ENCODE data around the gene ZCCHC13.

Gene ZCCHC13

DNA sequence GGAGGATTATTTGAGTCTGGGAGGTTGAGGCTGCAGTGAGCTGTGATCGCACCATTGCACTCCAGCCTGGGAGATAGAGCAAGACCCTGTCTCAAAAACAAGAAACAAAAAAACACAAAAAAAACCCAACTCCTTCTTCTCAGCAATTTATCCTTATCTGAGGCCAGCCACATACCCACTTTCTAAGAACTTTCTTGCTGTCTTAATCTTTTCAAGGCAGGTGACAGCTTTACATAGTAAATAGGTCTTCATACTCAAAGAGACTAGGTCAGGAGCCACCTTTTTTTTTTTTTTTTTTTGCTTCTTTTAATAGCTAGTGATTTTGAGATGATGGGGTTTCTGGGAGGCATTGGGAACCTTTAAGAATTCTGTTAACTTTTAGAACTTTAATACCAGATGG, 26.1 kb upstream of the ZCCHC13 start:
- Histone ChIP-seq H2BK5ac (ENCODE audit: low read length) (no peak overlapping the region), H3K4me2 (ENCODE audit: insufficient read depth, low read length, poor library complexity, severe bottlenecking) (no peak overlapping the region), H3K23ac (ENCODE audit: low read depth, low read length, poor library complexity) (no peak overlapping the region), H3K4me1 (ENCODE audit: control insufficient read depth in 2 of 2, insufficient read depth in 1 of 2, low read depth in 1 of 2, low read length in 2 of 2) (no peaks in the 10 kb centered on the region), H2BK120ac (ENCODE audit: low read depth, low read length) (no peak overlapping the region), H4K91ac (ENCODE audit: low read depth, low read length, poor library complexity) (no peak overlapping the region), H3K27me3 (ENCODE audit: control insufficient read depth in 3 of 3, insufficient read depth in 3 of 3, low read depth in 1 of 3, low read length in 3 of 3) (no peaks in the 10 kb centered on the region), H4K8ac (ENCODE audit: low read depth, low read length) (no peak overlapping the region), H3K18ac (ENCODE audit: low read length) (no peak overlapping the region), H3K9me3 (replicated peaks in 1 of 2; ENCODE audit: control insufficient read depth in 2 of 2, insufficient read depth in 1 of 2, low read depth in 1 of 2, low read length in 2 of 2) (no peaks in the 10 kb centered on the region), H3K4me3 (ENCODE audit: low read length in 2 of 2) (no peak overlapping the region), H2BK12ac (ENCODE audit: low read length) (no peak overlapping the region), H3K14ac (ENCODE audit: low read length) (no peak overlapping the region), H2AK5ac (ENCODE audit: low read depth, low read length) (no peak overlapping the region), H2AFZ (ENCODE audit: low read length) (no peak overlapping the region), H3K4ac (ENCODE audit: low read length) (no peak overlapping the region), H3K27ac (replicated peaks; ENCODE audit: low read length) (no peak overlapping the region), H3K79me1 (ENCODE audit: low read depth, low read length) (no peaks in the 10 kb centered on the region), H3K36me3 (replicated peaks in 1 of 2; ENCODE audit: control insufficient read depth in 2 of 2, insufficient read depth in 2 of 2, low read length in 2 of 2) (peaks cover 8 to 88% of the 10 kb centered on the region in 2 donors), H2BK15ac (ENCODE audit: low read length) (no peak overlapping the region), H3K9ac (ENCODE audit: low read depth, low read length, poor library complexity) (no peak overlapping the region)
- no CpG with 5 or more reads among the region's 1 CpG for WGBS, 2 donors (ENCODE audit: extremely low coverage in 2 of 2, insufficient read length in 2 of 2, insufficient replicate concordance in 1 of 2)
- DNase-seq (ENCODE audit: low spot score), result no peak

DNA sequence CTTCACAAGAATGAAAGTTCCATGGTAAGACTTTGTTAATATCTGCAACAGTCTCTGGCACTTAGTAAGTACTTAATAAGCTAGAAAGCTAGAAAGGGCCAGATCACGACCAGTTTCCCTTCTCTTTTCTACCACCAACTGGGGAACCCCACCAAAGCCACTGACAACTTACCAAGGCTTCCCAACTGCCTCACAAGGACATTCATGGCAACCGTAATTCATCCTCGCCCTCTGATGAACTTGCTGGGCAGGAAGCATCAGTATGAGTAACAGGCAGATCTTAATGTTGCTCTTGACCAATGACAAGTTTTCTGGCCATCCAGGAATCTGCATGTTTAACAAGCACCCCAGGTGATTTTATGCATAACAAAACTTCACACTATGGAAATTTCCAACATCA, 23.2 kb upstream of the ZCCHC13 start:
- Histone ChIP-seq H3K36me3 (replicated peaks in 1 of 2; ENCODE audit: control insufficient read depth in 2 of 2, insufficient read depth in 2 of 2, low read length in 2 of 2) (peaks cover 8 to 83% of the 10 kb centered on the region in 2 donors), H4K8ac (ENCODE audit: low read depth, low read length) (no peak overlapping the region), H3K14ac (ENCODE audit: low read length) (no peak overlapping the region), H2BK12ac (ENCODE audit: low read length) (no peak overlapping the region), H3K4me1 (ENCODE audit: control insufficient read depth in 2 of 2, insufficient read depth in 1 of 2, low read depth in 1 of 2, low read length in 2 of 2) (no peaks in the 10 kb centered on the region), H2BK120ac (ENCODE audit: low read depth, low read length) (no peak overlapping the region), H3K27me3 (ENCODE audit: control insufficient read depth in 3 of 3, insufficient read depth in 3 of 3, low read depth in 1 of 3, low read length in 3 of 3) (peaks cover 0 to 3% (median 0%) of the 10 kb centered on the region in 3 experiments), H2BK15ac (ENCODE audit: low read length) (no peak overlapping the region), H3K18ac (ENCODE audit: low read length) (no peak overlapping the region), H3K27ac (replicated peaks; ENCODE audit: low read length) (no peak overlapping the region), H3K4me2 (ENCODE audit: insufficient read depth, low read length, poor library complexity, severe bottlenecking) (no peak overlapping the region), H3K4ac (ENCODE audit: low read length) (no peak overlapping the region), H2AK5ac (ENCODE audit: low read depth, low read length) (no peak overlapping the region), H4K91ac (ENCODE audit: low read depth, low read length, poor library complexity) (no peak overlapping the region), H2AFZ (ENCODE audit: low read length) (no peak overlapping the region), H3K9me3 (replicated peaks in 1 of 2; ENCODE audit: control insufficient read depth in 2 of 2, insufficient read depth in 1 of 2, low read depth in 1 of 2, low read length in 2 of 2) (no peaks in the 10 kb centered on the region), H3K4me3 (ENCODE audit: low read length in 2 of 2) (no peak overlapping the region), H3K9ac (ENCODE audit: low read depth, low read length, poor library complexity) (no peak overlapping the region), H3K79me1 (ENCODE audit: low read depth, low read length) (no peaks in the 10 kb centered on the region), H2BK5ac (ENCODE audit: low read length) (no peak overlapping the region), H3K23ac (ENCODE audit: low read depth, low read length, poor library complexity) (no peak overlapping the region)
- WGBS, 2 donors (ENCODE audit: extremely low coverage in 2 of 2, insufficient read length in 2 of 2, insufficient replicate concordance in 1 of 2), result no CpG with 5 or more reads among the region's 3 CpGs
- no peak for DNase-seq (ENCODE audit: low spot score)

GRCh38 chrX:74284391-74284952, 19.5 kb upstream of the ZCCHC13 start:
- no CpG with 5 or more reads among the region's 1 CpG for WGBS, 2 donors (ENCODE audit: extremely low coverage in 2 of 2, insufficient read length in 2 of 2, insufficient replicate concordance in 1 of 2)
- H3K36me3 ChIP-seq (replicated peaks in 1 of 2; ENCODE audit: control insufficient read depth in 2 of 2, insufficient read depth in 2 of 2, low read length in 2 of 2), result peaks cover 8 to 80% of the 10 kb centered on the region in 2 donors
- no peak overlapping the region for H4K8ac ChIP-seq (ENCODE audit: low read depth, low read length)
- H3K4me2 ChIP-seq (ENCODE audit: insufficient read depth, low read length, poor library complexity, severe bottlenecking), result no peak overlapping the region
- no peak overlapping the region for H3K23ac ChIP-seq (ENCODE audit: low read depth, low read length, poor library complexity)
- peaks cover 0 to 3% (median 0%) of the 10 kb centered on the region in 3 experiments for H3K27me3 ChIP-seq (ENCODE audit: control insufficient read depth in 3 of 3, insufficient read depth in 3 of 3, low read depth in 1 of 3, low read length in 3 of 3)
- H3K4ac ChIP-seq (ENCODE audit: low read length), result no peak overlapping the region
- H2BK12ac ChIP-seq (ENCODE audit: low read length), result no peak overlapping the region
- H3K27ac ChIP-seq (replicated peaks; ENCODE audit: low read length), result no peak overlapping the region
- no peak overlapping the region for H3K18ac ChIP-seq (ENCODE audit: low read length)
- H3K9me3 ChIP-seq (replicated peaks in 1 of 2; ENCODE audit: control insufficient read depth in 2 of 2, insufficient read depth in 1 of 2, low read depth in 1 of 2, low read length in 2 of 2), result peaks cover 0 to 4% of the 10 kb centered on the region in 2 donors
- no peak overlapping the region for H2BK120ac ChIP-seq (ENCODE audit: low read depth, low read length)
- H3K4me1 ChIP-seq (ENCODE audit: control insufficient read depth in 2 of 2, insufficient read depth in 1 of 2, low read depth in 1 of 2, low read length in 2 of 2), result no peaks in the 10 kb centered on the region
- no peak overlapping the region for H2BK15ac ChIP-seq (ENCODE audit: low read length)
- no peak overlapping the region for H2AK5ac ChIP-seq (ENCODE audit: low read depth, low read length)
- no peak overlapping the region for H4K91ac ChIP-seq (ENCODE audit: low read depth, low read length, poor library complexity)
- H3K4me3 ChIP-seq (ENCODE audit: low read length in 2 of 2), result no peak overlapping the region
- H3K79me1 ChIP-seq (ENCODE audit: low read depth, low read length), result no peaks in the 10 kb centered on the region
- H2BK5ac ChIP-seq (ENCODE audit: low read length), result no peak overlapping the region
- no peak overlapping the region for H3K14ac ChIP-seq (ENCODE audit: low read length)
- no peak overlapping the region for H3K9ac ChIP-seq (ENCODE audit: low read depth, low read length, poor library complexity)
- no peak for DNase-seq (ENCODE audit: low spot score)
- H2AFZ ChIP-seq (ENCODE audit: low read length), result no peak overlapping the region

DNA sequence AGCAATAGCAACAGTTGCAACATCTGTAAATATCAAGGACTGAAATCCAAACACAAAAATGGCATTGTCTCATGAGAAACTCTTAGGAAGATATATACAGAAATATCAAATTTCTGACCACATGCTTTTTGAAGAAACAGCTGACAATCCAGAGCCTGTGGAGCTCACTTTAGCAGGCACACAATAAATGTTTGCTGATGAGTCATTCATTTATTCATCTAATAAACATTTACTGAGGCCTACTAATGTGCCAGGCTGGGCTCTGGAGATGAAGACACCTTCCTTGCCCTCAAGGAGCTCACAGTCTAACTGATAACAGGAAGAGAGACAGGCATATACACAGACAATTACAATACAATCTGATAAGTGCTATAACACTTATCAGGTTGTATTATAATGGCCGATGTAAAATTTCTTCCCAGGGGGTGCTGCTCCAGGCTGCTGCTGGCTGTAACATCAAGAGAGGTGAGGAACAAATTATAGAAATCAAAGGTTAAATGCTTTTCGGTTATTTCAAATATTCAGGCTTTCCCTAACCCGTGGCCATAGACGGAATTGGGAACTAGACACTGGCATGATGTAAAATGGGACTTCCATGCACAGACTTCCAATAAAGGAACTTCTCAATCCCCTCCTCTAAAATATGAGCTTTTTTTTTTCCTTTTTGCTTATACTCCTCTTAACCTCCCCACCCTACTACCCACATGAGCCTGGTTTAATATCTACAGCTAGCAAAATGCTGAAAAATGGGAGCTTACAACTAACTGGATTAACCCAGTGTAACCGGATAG, 16.8 kb upstream of the ZCCHC13 start:
- H3K4me2 ChIP-seq (ENCODE audit: insufficient read depth, low read length, poor library complexity, severe bottlenecking), result no peak overlapping the region
- H3K4me3 ChIP-seq (ENCODE audit: low read length in 2 of 2), result no peak overlapping the region
- DNase-seq (ENCODE audit: low spot score), result no peak
- H2BK5ac ChIP-seq (ENCODE audit: low read length), result no peak overlapping the region
- no peak overlapping the region for H4K91ac ChIP-seq (ENCODE audit: low read depth, low read length, poor library complexity)
- H3K4ac ChIP-seq (ENCODE audit: low read length), result no peak overlapping the region
- no peak overlapping the region for H3K27ac ChIP-seq (replicated peaks; ENCODE audit: low read length)
- no peak overlapping the region for H2BK120ac ChIP-seq (ENCODE audit: low read depth, low read length)
- H3K4me1 ChIP-seq (ENCODE audit: control insufficient read depth in 2 of 2, insufficient read depth in 1 of 2, low read depth in 1 of 2, low read length in 2 of 2), result no peaks in the 10 kb centered on the region
- no peak overlapping the region for H3K14ac ChIP-seq (ENCODE audit: low read length)
- H2AK5ac ChIP-seq (ENCODE audit: low read depth, low read length), result no peak overlapping the region
- H4K8ac ChIP-seq (ENCODE audit: low read depth, low read length), result no peak overlapping the region
- H3K79me1 ChIP-seq (ENCODE audit: low read depth, low read length), result no peaks in the 10 kb centered on the region
- no peak overlapping the region for H3K9ac ChIP-seq (ENCODE audit: low read depth, low read length, poor library complexity)
- H2BK12ac ChIP-seq (ENCODE audit: low read length), result no peak overlapping the region
- no peak overlapping the region for H2BK15ac ChIP-seq (ENCODE audit: low read length)
- H3K18ac ChIP-seq (ENCODE audit: low read length), result no peak overlapping the region
- H3K9me3 ChIP-seq (replicated peaks in 1 of 2; ENCODE audit: control insufficient read depth in 2 of 2, insufficient read depth in 1 of 2, low read depth in 1 of 2, low read length in 2 of 2), result peaks cover 0 to 4% of the 10 kb centered on the region in 2 donors
- no peak overlapping the region for H2AFZ ChIP-seq (ENCODE audit: low read length)
- WGBS, 2 donors (ENCODE audit: extremely low coverage in 2 of 2, insufficient read length in 2 of 2, insufficient replicate concordance in 1 of 2), result no CpG with 5 or more reads among the region's 5 CpGs
- peaks cover 0 to 53% of the 10 kb centered on the region in 2 donors for H3K36me3 ChIP-seq (replicated peaks in 1 of 2; ENCODE audit: control insufficient read depth in 2 of 2, insufficient read depth in 2 of 2, low read length in 2 of 2)
- H3K23ac ChIP-seq (ENCODE audit: low read depth, low read length, poor library complexity), result no peak overlapping the region
- H3K27me3 ChIP-seq (ENCODE audit: control insufficient read depth in 3 of 3, insufficient read depth in 3 of 3, low read depth in 1 of 3, low read length in 3 of 3), result peaks cover 0 to 3% (median 0%) of the 10 kb centered on the region in 3 experiments

All from neuronal stem cell (in vitro differentiated cells).